ENCODE data around the gene MAPKBP1.

GRCh38 chr15:41774882-41775417, 666 bp downstream of the MAPKBP1 start:
- TF ChIP-seq CTCF (IDR thresholded peaks at IDR 0.05 in 4 of 5, conservative IDR thresholded peaks at IDR 0.05 in 1 of 5) (no peak), POLR2A (IDR thresholded peaks at IDR 0.05) (no peak)
